Measurements from ENCODE around the gene SORBS2. TPM values are rescaled to one million over a fixed set of nuclear protein-coding genes. Genes with fewer than 3 reads are reported as not detected.

The SORBS2 gene, protein sequence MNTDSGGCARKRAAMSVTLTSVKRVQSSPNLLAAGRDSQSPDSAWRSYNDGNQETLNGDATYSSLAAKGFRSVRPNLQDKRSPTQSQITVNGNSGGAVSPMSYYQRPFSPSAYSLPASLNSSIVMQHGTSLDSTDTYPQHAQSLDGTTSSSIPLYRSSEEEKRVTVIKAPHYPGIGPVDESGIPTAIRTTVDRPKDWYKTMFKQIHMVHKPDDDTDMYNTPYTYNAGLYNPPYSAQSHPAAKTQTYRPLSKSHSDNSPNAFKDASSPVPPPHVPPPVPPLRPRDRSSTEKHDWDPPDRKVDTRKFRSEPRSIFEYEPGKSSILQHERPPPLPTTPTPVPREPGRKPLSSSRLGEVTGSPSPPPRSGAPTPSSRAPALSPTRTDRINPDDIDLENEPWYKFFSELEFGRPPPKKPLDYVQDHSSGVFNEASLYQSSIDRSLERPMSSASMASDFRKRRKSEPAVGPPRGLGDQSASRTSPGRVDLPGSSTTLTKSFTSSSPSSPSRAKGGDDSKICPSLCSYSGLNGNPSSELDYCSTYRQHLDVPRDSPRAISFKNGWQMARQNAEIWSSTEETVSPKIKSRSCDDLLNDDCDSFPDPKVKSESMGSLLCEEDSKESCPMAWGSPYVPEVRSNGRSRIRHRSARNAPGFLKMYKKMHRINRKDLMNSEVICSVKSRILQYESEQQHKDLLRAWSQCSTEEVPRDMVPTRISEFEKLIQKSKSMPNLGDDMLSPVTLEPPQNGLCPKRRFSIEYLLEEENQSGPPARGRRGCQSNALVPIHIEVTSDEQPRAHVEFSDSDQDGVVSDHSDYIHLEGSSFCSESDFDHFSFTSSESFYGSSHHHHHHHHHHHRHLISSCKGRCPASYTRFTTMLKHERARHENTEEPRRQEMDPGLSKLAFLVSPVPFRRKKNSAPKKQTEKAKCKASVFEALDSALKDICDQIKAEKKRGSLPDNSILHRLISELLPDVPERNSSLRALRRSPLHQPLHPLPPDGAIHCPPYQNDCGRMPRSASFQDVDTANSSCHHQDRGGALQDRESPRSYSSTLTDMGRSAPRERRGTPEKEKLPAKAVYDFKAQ (N-terminal part only)
- 0.02 to 0.31 TPM (median 0.22 TPM) in 5 replicates for total RNA-seq (2022; extraction: Qiagen RNA extraction)

GRCh38 chr4:185811509-185812364 is at the start of gene SORBS2:
Gene SORBS2 (minus strand): TSS chr4:185812194. CDS start chr4:185690571, 121,623 bp downstream.

Measured in A549 treated with CORT108297 at 1 μM for 4 hours (cell line).